Hepatocyte (in vitro differentiated cells): Measurements from ENCODE around the gene MTF2.

Experiments used
- EZH2 ChIP-seq: fragments of 200-600 bp; sonication (generic); IDR thresholded peaks from 2 replicates; pipeline ENCODE4 v1.6.1; 2016; ENCODE audit warnings: antibody characterized with exemption, mild to moderate bottlenecking, borderline replicate concordance
- EZH2phosphoT487 ChIP-seq: fragments of 200-600 bp; sonication (generic); IDR thresholded peaks from one replicate; pipeline ENCODE4 v1.6.1; 2018; ENCODE audit warnings: antibody characterized with exemption, mild to moderate bottlenecking, low read depth, moderate library complexity; ENCODE audit not compliant: unreplicated experiment, severe bottlenecking
- TF ChIP-seq, protein P1 (sequence below): fragments of 200-600 bp; sonication (generic); IDR thresholded peaks from 2 replicates; pipeline ENCODE4 v1.5.1; 2016; ENCODE audit warnings: antibody characterized with exemption, mild to moderate bottlenecking; ENCODE audit not compliant: poor library complexity

DNA sequence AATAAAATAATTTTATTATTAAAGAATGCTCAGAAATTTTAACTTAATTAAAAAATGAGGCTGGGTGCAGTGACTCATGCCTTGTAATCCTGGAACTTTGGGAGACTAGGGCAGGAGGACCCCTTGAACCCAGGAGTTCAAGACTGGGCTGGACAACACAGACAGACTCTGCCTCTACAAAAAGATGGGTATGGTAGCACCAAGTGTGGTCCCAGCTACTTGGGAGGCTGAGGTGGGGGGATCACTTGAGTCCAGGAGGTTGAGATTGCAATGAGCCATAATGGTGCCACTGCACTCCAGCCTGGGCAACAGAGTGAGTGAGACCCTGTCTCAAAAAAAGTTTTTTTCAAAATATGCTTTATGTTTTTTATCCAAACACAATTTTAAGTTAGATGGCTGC, 75.8 kb downstream of the MTF2 start:
- TF ChIP-seq, protein P1, sequence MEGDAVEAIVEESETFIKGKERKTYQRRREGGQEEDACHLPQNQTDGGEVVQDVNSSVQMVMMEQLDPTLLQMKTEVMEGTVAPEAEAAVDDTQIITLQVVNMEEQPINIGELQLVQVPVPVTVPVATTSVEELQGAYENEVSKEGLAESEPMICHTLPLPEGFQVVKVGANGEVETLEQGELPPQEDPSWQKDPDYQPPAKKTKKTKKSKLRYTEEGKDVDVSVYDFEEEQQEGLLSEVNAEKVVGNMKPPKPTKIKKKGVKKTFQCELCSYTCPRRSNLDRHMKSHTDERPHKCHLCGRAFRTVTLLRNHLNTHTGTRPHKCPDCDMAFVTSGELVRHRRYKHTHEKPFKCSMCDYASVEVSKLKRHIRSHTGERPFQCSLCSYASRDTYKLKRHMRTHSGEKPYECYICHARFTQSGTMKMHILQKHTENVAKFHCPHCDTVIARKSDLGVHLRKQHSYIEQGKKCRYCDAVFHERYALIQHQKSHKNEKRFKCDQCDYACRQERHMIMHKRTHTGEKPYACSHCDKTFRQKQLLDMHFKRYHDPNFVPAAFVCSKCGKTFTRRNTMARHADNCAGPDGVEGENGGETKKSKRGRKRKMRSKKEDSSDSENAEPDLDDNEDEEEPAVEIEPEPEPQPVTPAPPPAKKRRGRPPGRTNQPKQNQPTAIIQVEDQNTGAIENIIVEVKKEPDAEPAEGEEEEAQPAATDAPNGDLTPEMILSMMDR = no peak
- TF ChIP-seq EZH2 = no peak
- TF ChIP-seq EZH2phosphoT487 = no peak
